Stimulated activated CD4-positive, alpha-beta T cell treated with anti-CD3 and anti-CD28 coated beads, Interleukin-4, amount 100 ng/mL, for 24 hours (primary cell): ENCODE results near the gene ZNF77.
"Not testable (repeated sequence)": the region's sequence is repeated elsewhere in the genome, so short reads cannot be mapped to it uniquely, and the experiment has no call there.

Experiments used
- DNase-seq: peaks from one replicate; pipeline ENCODE4 v3.0.0-alpha.2; 2020

Gene ZNF77

DNA sequence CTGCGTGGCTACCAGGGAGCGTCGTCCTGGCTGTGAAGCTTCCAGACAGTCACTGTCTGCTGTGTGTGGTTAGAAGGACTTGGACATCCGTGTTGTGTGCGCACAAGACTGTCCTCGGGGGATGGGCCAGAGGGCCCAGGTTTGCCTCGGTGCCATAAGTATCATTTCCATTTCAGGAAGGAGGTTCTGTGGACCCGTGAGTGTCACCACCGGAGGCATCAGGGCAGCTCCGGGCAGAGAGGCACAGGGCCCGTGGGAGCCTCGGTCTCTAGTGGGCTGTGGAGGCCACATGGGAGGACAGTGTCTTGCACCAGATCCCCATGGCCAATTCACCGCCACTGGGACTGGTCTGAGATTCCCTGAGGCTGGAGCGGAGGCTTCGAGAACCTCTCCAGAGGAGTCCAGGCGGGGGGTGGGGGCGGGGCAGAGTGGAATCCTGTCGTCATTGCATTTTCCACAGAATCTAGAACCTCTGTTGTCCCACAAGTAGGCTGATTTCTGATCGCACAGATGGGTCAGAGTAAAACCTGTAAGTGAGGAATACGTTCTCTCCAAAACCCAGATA lies 38.1 kb downstream of the ZNF77 start:
- DNase-seq, result no peak

DNA sequence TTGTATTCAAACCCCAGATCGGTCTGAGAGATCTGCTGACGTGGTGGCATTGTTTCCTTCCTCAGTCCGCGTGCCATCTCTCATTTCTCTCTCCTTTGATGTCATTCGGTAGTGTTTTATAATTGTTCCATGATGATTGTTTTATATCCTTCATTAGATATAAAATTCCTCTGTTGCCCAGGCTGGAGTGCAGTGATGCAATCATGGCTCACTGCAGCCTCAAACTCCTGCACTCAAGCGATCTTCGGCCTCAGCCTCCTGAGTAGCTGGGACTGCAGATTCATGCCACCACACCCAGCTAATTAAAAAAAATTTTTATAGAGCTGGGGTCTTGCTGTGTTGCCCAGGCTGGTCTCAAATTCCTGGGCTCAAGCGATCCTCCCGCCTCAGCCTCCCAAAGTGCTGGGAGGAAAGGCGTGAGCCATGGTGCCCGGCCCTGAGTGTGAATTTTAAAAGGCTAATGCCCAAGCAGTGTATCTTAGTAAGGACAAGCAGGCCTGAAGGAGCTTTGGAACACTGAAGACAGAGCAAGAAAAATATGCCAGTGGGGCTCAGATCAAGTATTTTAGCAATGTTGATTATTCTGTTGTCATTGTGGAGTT lies 38.8 kb downstream of the ZNF77 start:
- no peak for DNase-seq

DNA sequence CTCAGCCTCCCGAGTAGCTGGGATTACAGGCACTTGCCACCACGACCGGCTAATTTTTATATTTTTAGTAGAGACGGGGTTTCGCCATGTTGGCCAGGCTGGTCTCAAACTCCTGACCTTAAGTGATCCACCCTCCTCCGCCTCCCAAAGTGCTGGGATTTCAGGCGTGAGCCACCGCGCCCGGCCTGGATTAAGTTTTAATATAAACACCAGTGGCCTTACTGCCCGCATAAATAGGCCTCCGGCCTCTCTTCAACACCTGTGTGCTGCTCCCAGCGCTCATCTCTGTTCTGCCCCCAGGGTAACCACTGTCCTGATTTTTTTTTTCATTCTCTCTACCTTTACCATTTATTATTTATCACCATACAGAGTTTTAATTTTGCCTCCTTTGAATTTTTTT lies 41.4 kb downstream of the ZNF77 start:
- DNase-seq, result not testable (repeated sequence)

DNA sequence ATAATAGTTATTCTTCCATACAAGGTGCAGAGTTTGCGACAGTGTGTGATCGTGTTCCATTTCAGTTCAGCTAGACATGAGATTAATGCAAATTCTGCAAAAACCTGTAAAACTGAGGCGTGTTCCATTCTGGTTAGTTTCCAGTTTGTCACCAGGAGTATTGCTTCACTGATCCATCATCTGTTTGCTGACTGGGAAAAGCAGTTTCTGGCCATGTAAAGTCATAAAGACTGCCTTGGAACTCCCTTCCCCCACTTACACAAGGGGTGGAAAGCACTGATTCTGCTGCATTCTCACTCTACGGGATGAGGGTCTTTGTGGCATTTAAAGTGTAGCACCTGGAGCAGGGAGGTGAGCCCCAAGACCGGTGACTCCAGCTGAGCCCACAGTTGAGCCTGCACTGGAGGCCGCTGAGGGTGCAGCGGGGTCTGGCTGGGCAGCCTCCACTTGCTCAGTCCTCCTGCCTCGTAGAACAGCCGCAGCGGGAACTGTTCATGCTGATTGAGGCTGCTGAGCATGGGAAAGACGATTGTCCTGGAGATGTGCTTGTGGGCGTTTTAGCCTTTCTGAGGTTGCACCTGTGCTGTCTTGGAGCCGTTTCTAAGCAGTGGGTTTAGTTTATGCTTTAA lies 42.1 kb downstream of the ZNF77 start:
- no peak for DNase-seq

DNA sequence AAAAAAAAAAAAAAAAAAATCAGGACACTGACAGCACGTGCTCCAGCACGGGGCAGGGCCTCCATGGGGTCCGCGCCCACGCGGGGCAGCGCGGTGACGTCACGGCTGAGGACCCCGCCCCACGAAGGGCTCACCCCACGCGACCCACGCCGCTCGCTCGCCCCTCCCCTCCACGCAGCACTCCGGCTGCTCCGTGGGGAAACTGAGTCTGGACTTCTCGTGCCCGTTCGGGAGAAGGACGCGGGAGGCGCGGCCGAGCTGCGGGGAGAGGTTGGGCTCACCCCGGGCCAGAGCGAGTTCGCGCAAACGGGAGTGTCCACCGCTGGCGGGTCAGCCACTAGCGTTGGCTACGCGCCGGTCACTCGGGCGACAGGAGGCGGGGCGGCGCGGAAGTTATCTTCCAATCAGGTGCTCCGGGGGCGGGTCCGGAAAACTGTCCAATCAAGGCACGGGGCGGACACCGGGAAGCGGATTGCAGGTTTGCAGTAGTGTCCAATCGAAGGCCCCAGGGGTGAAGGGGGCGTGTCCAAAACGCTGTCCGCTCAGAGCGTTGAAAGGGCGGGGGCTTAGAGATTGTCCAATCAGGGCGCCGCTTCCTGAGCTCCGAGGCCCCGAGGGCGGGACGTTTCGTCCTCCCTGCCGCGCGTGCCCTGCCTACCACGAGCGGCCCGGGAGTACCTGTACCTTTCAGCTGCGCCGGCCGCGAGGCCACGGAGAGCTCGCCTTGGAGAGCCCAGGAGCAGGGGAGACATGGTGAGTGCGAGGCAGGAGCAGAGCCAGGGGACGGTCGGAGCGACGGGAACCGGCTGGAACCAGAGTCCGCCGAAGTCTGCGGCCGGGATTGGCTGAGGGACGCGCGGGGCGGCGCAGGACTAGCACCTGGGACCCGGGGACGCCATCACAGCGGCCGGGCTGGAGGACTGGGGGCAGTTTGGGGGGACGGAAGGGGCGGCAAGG lies 44.2 kb downstream of the ZNF77 start, which contains the start of gene ZNF57:
TSS of gene ZNF57 (plus strand) at position 633 of the 957 bp plus-strand sequence. CDS start at position 751, 118 bp downstream.
- DNase-seq, result peak; percentile 100

DNA sequence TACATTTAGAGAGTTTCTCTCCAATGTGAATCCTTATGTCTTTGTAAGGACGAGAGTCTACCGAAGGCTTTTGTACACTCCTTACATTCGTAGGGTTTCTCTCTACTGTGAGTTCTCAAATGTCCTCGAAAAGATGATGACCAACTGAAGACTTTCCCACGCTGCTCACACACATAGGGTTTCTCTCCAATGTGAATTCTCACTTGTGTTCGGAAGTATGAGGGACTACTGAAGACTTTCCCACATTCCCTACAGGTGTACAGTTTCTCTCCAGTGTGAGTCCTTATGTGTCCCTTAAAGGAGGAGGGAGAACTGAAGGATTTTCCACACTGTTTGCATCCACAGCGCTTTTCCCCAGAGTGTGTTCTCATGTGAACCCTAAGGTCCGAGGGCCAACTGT lies 48.1 kb downstream of the ZNF77 start:
- DNase-seq, result no peak

DNA sequence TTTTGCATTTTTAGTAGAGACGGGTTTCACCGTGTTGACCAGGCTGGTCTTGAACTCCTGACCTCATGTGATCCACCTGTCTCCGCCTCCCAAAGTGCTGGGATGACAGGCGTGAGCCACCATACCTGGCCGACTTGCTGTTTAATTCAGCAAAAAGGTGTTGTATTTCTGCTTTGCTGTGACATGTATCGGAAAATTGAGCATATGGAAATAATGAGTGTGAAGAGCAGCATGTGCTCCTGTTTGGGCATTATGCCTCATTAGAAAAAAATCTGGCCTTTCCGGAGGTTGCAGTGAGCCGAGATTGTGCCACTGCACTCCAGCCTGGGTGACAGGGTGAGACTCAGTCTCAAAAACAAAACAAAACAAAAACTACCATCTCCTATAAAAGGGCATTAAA lies 54.2 kb downstream of the ZNF77 start:
- DNase-seq, result not testable (repeated sequence)

DNA sequence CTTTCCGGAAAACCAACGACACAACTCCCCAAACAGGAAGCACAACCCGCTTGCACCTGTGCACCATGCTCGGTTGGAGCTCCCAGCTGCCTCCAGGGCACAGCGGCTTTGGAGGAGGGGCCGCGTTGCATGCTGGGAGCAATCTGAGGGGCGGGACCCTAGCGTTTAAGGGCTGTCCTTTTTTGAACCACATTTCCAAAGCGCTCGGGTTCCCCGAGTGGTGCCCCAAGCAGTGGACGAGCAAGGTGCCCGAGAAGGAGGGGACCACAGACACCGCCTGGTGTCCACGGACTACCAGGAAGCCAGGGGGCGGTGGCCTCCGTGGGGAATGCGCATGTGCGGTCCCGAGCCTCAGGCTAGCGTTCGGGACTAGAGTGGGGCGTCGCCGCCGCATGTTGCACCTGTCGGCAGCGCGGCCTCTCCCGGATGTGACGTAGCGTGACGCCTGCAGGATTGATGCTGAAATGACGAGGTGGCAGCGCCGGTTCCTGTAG lies 56.0 kb downstream of the ZNF77 start:
- peak; percentile 46 for DNase-seq

DNA sequence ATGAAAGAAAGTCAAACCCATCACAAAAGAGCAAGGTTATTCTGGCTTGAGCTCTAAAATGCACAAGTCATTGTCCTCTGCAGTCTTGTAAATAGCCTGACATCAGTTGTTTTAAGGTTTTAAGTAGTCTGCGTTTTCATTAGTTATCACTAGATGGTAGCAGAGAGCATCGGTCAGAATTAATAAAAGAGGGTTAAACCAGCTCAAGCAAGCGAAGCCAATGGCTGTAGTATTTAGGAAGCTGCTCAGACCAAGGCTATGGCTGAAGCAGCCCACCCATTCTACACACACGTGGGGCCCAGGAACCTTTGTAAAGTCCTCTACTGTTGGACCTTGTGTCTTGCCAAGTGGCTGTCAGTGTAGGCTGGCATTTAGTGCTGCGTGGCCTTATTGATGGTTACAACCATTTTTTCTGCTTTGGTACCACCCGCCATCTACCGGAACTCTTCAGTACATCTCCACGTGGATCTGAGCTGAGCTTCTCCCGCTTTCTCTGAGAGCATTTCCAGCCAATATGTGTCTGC lies 57.3 kb downstream of the ZNF77 start:
- DNase-seq, result no peak

DNA sequence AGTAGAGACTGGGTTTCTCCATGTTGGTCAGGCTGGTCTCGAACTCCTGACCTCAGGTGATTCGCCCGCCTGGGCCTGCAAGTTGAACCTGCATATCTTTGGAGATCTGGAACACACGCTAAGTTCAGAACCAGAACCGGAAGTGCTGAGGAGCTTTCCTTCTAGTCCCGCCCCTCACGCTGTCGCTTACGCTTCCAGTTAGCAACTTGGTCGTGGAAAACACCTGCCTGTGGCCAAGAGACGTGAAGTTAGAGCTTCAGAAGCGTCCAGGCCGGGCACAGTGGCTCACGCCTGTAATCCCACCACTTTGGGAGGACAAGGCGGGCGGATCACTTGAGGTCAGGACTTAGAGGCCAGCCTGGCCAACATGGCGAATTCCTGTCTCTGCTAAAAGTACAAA lies 59.0 kb downstream of the ZNF77 start:
- DNase-seq, result no peak

DNA sequence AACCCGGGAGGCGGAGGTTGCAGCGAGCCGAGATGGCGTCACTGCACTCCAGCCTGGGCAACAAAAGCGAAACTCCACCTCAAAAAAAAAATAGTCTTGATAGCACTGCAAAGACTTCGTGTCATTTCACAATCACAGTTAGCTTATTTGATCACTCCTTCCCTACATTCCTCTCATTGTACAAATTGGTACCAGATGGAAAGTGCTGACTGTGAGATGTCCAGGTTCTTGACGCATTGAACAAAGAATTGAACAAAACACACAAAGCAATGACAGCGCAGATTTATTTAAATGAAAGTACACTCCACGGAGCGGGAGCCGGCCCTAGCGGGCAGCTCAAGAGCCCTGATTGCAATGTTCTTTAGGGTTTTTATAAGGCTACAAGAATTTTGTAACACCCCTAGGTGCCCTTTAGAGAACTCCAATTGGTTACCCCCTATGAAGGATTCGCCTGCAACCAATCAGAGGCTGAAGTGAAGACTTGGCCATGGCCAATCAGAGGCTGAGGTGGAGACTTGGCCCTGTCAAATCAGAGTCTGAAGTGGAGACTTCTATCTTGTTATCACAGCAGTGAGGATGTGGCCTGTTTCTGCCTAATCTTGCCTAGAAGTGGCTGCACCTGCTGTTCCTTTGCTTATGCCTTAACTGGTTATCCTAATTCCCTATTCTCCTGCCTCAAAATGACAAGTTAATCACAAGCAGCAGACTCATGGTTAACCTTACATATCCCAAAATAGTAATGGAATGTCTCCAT lies 60.9 kb downstream of the ZNF77 start:
- DNase-seq, result no peak
